H7 (cell line): ENCODE data around the gene EPHB3. TPM values are rescaled to one million over a fixed set of nuclear protein-coding genes. Genes with fewer than 3 reads are reported as not detected.
"Not testable (repeated sequence)": the region's sequence is repeated elsewhere in the genome, so short reads cannot be mapped to it uniquely, and the experiment has no call there.

ENCODE experiments used
- DNase-seq: peaks from one replicate; pipeline ENCODE4 v3.0.0; 2012
- H3K27me3 ChIP-seq: 2 replicates; pipeline ENCODE4 v1.6.0; 2011; ENCODE audit warnings: mild to moderate bottlenecking, low read length; ENCODE audit not compliant: control insufficient read depth, insufficient read depth
- H3K36me3 ChIP-seq: replicated peaks from 2 replicates; pipeline ENCODE4 v1.5.1; 2011; ENCODE audit warnings: low read length; ENCODE audit not compliant: control insufficient read depth, insufficient read depth
- H3K4me3 ChIP-seq: 2 replicates; pipeline ENCODE4 v1.5.1; 2011; ENCODE audit warnings: low read depth, mild to moderate bottlenecking, control low read depth, low read length, moderate library complexity; ENCODE audit not compliant: insufficient read depth
- total RNA-seq: library from RNA; depleted of rRNA; stranded (reverse); fragments of >200 nt; shearing (Covaris generic); gene quantifications from 2 replicates; pipeline ENCODE4 v1.2.3, GENCODE V29; 2014

EPHB3 gene
- total RNA-seq, 1 experiment from 2014 or later: 11.1 TPM

- peak; percentile 76 for DNase-seq
- Histone ChIP-seq H3K4me3 (peak overlapping the region; percentile 24), H3K36me3 (no peaks in the 10 kb centered on the region), H3K27me3 (peaks cover 79% of the 10 kb centered on the region)
Measured at GRCh38 chr3:184602372-184603150, 41.0 kb downstream of the EPHB3 start.

GRCh38 chr3:184603151-184604030 lies 41.8 kb downstream of the EPHB3 start:
- Histone ChIP-seq H3K27me3 (peaks cover 85% of the 10 kb centered on the region), H3K4me3 (peak overlapping the region; percentile 52), H3K36me3 (no peaks in the 10 kb centered on the region)
- peak; percentile 67 for DNase-seq

GRCh38 chr3:184604039-184604601 lies 42.5 kb downstream of the EPHB3 start:
- Histone ChIP-seq H3K27me3 (peaks cover 86% of the 10 kb centered on the region), H3K36me3 (no peaks in the 10 kb centered on the region), H3K4me3 (peak overlapping the region; percentile 52)
- peak; percentile 91 for DNase-seq

- Histone ChIP-seq H3K36me3 (no peaks in the 10 kb centered on the region), H3K4me3 (peak overlapping the region; percentile 52), H3K27me3 (peaks cover 81% of the 10 kb centered on the region)
- peak; percentile 90 for DNase-seq
Measured at GRCh38 chr3:184604615-184605290, 43.2 kb downstream of the EPHB3 start.

GRCh38 chr3:184608209-184608608 lies 46.6 kb downstream of the EPHB3 start:
- Histone ChIP-seq H3K27me3 (peaks cover 48% of the 10 kb centered on the region), H3K4me3 (no peak overlapping the region), H3K36me3 (no peaks in the 10 kb centered on the region)
- DNase-seq: no peak

GRCh38 chr3:184609476-184610244 lies 48.1 kb downstream of the EPHB3 start:
- Histone ChIP-seq H3K36me3 (no peaks in the 10 kb centered on the region), H3K27me3 (peaks cover 37% of the 10 kb centered on the region), H3K4me3 (no peak overlapping the region)
- DNase-seq: no peak

- Histone ChIP-seq H3K4me3 (no peak overlapping the region), H3K36me3 (no peaks in the 10 kb centered on the region), H3K27me3 (peaks cover 30% of the 10 kb centered on the region; the same call in 1 of the 2 replicates)
- no peak for DNase-seq
Measured at GRCh38 chr3:184610245-184610871, 48.8 kb downstream of the EPHB3 start.

- Histone ChIP-seq H3K4me3 (no peak overlapping the region), H3K36me3 (no peaks in the 10 kb centered on the region), H3K27me3 (peaks cover 16% of the 10 kb centered on the region; the same call in 1 of the 2 replicates)
- no peak for DNase-seq
Measured at GRCh38 chr3:184611607-184612281, 50.2 kb downstream of the EPHB3 start.

GRCh38 chr3:184615396-184615795 lies 53.8 kb downstream of the EPHB3 start:
- Histone ChIP-seq H3K36me3 (no peaks in the 10 kb centered on the region), H3K4me3 (no peak overlapping the region), H3K27me3 (no peaks in the 10 kb centered on the region; the same call in none of the 2 replicates)
- DNase-seq: no peak

- H3K27me3 ChIP-seq: no peaks in the 10 kb centered on the region; the same call in none of the 2 replicates
- DNase-seq: no peak
- no peak overlapping the region for H3K4me3 ChIP-seq
- H3K36me3 ChIP-seq: no peaks in the 10 kb centered on the region
Measured at GRCh38 chr3:184616436-184616835, 54.9 kb downstream of the EPHB3 start.

- H3K36me3 ChIP-seq, H3K27me3 ChIP-seq, DNase-seq, H3K4me3 ChIP-seq: not testable (repeated sequence)
Measured at GRCh38 chr3:184617306-184617705, 55.7 kb downstream of the EPHB3 start.

- Histone ChIP-seq H3K4me3 (no peak overlapping the region), H3K36me3 (no peaks in the 10 kb centered on the region), H3K27me3 (no peaks in the 10 kb centered on the region; the same call in 1 of the 2 replicates)
- DNase-seq: no peak
Measured at GRCh38 chr3:184618811-184619210, 57.2 kb downstream of the EPHB3 start.

GRCh38 chr3:184619369-184619768 lies 57.8 kb downstream of the EPHB3 start:
- Histone ChIP-seq H3K36me3 (no peaks in the 10 kb centered on the region), H3K4me3 (no peak overlapping the region), H3K27me3 (no peaks in the 10 kb centered on the region; the same call in 1 of the 2 replicates)
- DNase-seq: no peak
